KOPT-K1 (cell line): Measurements from ENCODE around the gene TMPRSS9.

Source experiments
- H3K27ac ChIP-seq: fragments of 200-600 bp; sonication (generic); 2 replicates; pipeline ENCODE4 v1.5.1; 2016; ENCODE audit warnings: antibody characterized with exemption, mild to moderate bottlenecking, low read depth, low read length; ENCODE audit not compliant: poor library complexity, severe bottlenecking
- H3K36me3 ChIP-seq: fragments of 200-600 bp; sonication (generic); 2 replicates; pipeline ENCODE4 v1.5.1; 2017; ENCODE audit warnings: antibody characterized with exemption, mild to moderate bottlenecking, low read length, moderate library complexity; ENCODE audit not compliant: insufficient read depth
- H3K9me3 ChIP-seq: fragments of 200-600 bp; sonication (generic); 2 replicates; pipeline ENCODE4 v1.5.1; 2017; ENCODE audit warnings: antibody characterized with exemption, low read length, mild to moderate bottlenecking; ENCODE audit not compliant: insufficient read depth, poor library complexity, severe bottlenecking

The TMPRSS9 gene

DNA sequence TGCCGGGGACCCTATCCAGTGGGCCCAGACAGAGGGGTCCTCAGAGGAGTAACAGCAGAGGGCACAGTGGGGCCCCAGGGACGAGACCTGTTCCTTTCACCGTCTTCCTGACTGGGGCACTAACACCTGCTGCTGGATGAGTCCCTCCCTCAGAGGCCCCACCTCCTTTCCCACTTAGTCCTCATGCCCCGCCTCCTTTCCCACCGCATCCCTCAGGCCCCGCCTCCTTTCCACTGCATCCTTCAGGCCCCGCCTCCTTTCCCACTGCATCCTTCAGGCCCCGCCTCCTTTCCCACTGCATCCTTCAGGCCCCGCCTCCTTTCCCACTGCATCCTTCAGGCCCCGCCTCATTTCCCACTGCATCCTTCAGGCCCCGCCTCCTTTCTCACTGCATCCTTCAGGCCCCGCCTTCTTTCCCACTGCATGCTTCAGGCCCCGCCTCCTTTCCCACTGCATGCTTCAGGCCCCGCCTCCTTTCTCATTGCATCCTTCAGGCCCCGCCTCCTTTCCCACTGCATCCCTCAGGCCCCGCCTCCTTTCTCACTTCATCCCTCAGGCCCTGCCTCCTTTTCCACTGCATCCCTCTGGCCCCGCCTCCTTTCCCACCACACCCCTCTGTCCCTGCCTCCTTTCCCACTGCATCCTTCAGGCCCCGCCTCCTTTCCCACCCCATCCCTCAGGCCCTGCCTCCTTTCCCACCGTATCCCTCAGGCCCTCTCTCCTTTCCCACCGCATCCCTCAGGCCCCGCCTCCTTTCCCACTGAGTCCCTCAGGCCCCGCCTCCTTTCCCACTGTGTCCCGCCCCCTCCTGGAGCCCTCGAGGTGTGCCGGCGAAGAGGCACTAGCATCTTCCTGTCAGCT is 24.8 kb upstream of the TMPRSS9 start:
- no peak overlapping the region for H3K27ac ChIP-seq
- H3K36me3 ChIP-seq, result peaks cover 15% of the 10 kb centered on the region; the same call in 1 of the 2 replicates
- H3K9me3 ChIP-seq, result no peaks in the 10 kb centered on the region

DNA sequence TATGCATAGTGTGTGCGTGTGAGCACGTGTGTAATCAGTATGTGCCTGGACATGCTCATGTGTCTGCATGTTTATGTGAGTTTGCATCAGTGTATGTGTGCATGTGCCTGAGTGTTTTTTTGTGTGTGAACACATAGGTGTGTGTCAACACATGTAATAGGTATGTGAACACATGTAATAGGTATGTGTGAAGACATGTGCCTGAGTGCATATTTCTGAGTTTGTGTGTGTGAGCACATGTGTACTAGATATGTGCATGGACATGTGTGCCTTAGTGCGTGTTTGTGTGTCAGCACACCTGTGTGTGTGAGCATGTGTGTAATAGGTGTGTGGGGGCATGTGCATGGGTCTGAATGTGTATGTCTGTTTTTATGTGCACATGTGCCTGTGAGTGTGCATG is 24.2 kb upstream of the TMPRSS9 start:
- Histone ChIP-seq H3K9me3 (no peaks in the 10 kb centered on the region), H3K36me3 (peaks cover 21% of the 10 kb centered on the region; the same call in 1 of the 2 replicates), H3K27ac (no peak overlapping the region)

DNA sequence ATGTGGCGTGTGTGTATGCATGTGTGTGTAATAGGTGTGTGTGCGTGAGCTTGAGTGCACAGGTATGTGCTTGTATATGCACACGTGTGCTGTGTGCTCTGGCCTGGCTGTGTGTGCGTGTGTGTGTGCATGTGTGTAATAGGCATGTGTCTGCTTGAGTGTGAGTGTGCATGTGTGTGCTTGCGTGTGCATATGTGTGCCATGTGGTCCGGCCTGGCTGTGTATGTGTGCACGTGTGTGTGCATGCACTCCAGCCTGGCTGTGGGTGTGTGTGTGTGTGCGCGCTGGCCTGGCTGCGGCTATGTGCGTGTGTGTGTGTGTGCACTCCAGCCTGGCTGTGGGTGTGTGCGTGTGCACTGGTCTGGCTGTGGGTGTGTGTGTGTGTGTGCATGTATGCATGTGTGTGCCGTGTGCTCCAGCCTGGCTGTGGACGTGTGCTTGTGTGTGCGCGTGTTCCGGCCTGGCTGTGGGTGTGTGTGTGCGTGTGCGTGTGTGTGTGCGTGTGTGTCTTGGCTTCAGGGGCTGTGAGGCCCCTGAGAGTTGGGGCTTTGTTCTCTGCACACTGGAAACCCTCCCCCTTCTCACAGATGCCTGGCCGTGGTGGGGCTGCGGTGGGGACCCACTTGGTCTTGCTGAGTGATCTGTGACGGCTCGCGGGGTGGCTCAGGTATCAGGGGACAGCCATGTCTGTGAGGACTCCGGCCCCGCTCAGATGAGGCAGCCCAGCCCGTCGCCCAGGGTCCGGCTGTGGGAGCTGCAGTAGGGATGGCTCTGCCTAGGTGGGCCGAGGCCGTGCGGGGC is 23.3 kb upstream of the TMPRSS9 start:
- H3K36me3 ChIP-seq, result peaks cover 30% of the 10 kb centered on the region
- H3K27ac ChIP-seq, result no peak overlapping the region
- H3K9me3 ChIP-seq, result no peaks in the 10 kb centered on the region

DNA sequence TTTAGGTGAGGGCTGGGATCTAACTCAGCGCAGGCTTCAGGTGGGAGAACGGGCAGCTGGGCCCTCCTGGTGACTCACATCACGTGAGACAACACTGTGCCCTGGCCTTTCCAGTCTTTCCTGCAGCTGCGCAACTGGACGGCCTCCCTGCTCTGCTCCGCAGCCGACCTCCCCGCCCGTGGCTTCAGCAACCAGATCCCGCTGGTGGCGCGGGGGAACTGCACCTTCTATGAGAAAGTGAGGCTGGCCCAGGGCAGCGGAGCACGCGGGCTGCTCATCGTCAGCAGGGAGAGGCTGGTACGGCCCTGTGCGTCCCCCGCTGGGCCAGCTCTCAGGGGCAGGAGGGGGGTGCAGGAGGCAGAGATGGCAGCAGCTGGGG is 22.7 kb upstream of the TMPRSS9 start:
- Histone ChIP-seq H3K27ac (no peak overlapping the region), H3K36me3 (peaks cover 33% of the 10 kb centered on the region), H3K9me3 (no peaks in the 10 kb centered on the region)

DNA sequence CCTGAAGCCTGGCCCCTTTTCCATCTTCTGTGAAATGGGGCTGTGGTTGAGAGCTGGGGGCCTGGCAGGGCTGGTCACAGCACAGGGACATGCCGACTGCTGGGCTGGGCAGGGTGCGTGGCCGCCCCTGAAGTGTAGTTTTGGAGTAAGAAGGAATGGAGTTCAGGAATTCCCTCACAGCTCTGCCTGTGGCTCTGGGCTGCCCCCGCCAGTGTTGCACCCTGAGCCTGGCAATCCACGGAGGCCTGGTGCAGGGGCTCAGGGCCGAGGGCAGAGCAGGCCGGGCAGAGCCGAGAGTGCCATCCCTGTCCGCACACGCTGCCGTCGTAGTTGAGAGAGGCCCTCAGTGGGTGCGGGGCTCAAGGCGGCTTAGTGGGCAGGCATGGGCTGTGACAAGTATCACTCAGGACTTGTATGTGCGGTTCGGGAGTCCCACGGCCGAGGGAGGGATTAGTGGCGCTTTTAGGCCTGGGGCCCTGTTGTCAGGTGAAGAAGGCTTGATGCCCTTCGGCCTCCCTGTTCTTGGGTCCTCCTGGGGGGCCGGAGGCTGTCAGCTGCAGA is 21.9 kb upstream of the TMPRSS9 start:
- Histone ChIP-seq H3K9me3 (no peaks in the 10 kb centered on the region), H3K27ac (no peak overlapping the region), H3K36me3 (peaks cover 33% of the 10 kb centered on the region)

DNA sequence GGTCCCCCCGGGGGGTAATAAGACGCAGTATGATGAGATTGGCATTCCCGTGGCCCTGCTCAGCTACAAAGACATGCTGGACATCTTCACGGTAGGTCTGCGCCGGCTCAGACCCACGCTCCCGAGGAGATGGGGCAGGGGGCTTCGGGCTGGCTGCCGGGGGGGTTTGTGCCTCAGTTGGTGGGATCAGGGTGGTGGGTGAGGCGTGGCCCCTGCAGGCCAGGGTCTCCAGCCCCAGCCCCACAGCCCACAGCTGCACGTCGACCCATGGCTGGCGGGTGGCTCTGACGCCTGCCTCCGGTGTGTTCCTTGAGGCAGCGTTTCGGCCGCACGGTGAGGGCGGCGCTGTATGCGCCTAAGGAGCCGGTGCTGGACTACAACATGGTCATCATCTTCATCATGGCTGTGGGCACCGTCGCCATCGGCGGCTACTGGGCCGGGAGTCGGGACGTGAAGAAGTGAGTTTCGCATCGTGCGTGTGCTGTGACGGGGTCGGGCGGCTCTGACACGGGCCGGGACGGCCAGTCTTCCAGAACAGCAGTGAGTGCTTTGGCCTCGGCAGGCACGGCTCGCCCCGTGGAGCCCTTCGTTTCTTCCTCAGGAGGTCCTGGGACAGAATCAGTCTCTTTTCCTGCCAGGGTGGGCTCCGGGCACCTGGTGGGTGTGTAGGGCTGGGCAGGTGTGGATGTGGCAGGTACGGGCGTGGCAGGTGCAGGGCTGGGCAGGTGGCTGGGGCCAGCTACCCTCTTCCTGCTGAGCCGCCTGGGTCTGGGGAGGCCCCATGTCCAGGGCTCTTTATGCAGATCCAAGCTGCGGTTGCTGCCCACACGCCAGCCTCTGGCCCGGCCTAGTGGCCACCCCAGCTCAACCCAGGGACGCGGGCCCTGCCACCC is 21.1 kb upstream of the TMPRSS9 start:
- Histone ChIP-seq H3K9me3 (no peaks in the 10 kb centered on the region), H3K36me3 (peaks cover 33% of the 10 kb centered on the region), H3K27ac (no peak overlapping the region)

DNA sequence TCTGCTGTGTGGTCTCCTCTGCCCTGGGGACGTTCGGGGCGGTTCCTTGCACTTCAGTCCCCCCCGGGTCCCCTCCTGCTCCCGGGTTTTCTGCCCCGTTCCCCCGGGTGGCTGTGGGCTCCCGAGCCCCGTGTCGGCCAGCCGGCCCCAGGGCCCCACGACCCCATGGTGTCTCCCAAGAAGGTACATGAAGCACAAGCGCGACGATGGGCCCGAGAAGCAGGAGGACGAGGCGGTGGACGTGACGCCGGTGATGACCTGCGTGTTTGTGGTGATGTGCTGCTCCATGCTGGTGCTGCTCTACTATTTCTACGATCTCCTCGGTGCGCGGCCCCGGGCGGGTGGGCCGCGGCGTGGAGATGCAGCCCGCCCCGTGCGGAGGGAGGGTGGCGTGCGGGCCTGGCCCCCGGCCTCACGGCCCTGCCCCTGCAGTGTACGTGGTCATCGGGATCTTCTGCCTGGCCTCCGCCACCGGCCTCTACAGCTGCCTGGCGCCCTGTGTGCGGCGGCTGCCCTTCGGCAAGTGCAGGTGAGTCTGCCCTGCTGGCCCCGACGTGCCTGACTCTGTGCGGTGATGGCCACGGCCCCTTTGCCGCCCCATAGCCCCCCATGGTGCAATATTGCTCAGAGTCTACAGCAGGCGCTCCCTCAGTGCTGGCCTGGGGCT is 20.3 kb upstream of the TMPRSS9 start:
- Histone ChIP-seq H3K36me3 (peaks cover 36% of the 10 kb centered on the region), H3K9me3 (no peaks in the 10 kb centered on the region), H3K27ac (no peak overlapping the region)

DNA sequence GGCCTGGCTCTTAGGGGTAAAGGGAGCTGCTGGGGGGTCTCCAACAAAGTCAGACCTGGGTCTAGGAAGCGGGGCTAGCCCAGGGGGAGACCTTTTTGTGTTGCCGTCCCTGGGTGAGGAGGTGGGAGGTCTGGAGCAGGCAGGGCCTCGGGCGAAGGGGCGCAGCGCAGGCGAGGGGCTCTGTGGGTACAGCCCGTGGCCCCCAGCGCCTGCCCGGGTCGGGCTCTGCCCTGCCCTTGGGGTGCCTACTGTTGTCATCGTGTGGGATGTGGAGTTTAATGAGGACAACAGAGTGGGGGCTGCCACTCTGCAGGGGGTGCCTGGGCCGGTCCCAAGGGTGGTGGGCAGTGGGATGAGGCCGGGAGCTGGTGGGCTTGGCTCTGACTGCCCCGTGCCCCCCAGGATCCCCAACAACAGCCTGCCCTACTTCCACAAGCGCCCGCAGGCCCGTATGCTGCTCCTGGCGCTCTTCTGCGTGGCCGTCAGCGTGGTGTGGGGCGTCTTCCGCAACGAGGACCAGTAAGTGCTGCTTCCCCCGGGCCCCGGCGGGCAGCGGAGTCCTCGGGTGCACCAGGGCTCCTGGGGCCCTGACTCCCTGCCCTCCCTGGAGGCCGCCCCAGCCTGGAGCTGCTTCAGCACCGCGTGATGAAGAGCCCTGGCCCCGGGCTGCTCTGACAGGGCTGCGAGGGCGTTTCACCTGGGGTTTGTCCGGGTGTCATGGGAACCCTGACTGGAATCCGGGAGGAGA is 19.4 kb upstream of the TMPRSS9 start:
- no peak overlapping the region for H3K27ac ChIP-seq
- no peaks in the 10 kb centered on the region for H3K9me3 ChIP-seq
- peaks cover 43% of the 10 kb centered on the region for H3K36me3 ChIP-seq

DNA sequence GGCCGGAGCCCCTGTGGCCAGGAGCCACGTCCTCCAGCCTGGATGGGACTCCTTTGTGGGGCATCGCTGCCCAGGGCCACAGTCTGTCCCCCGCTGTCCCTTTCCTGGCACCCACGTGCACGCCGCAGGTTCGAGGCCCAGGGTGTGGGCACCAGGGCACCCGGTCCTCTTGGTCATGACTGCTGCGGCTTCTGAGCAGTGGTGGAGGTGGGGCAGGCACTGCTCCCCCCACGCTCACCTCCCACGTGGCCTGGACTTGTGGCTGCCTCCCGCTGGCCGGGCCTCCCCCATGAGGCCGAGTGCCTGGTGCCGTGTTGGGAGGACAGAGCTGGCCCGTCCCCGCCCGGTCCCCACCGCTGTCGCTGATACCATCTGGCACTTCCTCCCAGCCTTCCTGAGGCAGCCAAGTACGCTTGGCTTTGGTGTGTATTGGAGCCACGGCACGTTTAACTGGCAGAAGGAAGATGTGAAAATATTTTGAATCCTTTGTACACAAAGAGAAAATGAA is 18.8 kb upstream of the TMPRSS9 start:
- Histone ChIP-seq H3K36me3 (peaks cover 50% of the 10 kb centered on the region), H3K27ac (no peak overlapping the region), H3K9me3 (no peaks in the 10 kb centered on the region)

DNA sequence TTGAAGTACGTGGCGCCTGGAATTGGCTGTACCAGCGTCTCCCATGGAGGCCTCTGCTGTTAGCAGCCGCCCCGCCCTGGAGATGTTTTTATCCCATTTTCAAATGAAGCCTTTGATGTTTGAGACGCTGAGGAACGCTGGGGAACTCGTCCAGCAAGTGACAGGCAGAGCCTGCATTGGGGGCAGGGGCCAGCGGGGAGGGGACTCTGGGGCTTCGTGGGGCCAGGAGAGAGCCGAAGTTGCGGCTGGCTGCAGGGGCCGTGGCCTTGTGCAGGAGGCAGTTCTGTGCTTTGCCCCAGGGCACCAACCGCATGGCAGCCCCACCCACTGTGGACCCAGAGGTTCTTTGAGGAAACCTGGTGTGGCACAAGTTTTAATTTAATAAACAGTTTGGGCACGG is 18.1 kb upstream of the TMPRSS9 start:
- peaks cover 56% of the 10 kb centered on the region for H3K36me3 ChIP-seq
- H3K27ac ChIP-seq, result no peak overlapping the region

DNA sequence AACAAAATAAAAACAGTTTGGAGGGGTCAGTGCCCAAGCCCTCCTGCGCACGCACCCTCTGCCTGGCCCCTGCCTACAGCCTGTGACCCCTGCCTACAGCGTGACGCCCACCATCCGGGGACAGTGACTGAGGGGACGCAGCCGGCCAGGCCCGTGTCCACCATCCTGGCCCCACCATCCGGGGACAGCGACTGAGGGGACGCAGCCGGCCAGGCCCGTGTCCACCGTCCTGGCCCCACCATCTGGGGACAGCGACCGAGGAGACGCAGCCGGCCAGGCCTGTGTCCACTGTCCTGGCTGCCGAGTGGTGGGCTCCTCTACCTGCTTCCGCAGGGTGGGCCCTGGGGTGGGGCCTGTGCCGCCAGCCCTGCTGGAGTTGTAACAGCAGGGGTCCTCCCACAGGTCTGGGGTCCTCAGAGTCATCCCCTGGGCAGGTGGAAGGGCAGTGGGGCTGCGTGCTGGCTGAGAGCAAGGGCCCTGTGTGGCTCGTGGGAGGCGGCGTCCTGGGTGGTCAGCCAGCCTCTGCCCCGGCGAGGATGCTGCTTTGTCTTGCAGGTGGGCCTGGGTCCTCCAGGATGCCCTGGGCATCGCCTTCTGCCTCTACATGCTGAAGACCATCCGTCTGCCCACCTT is 17.3 kb upstream of the TMPRSS9 start:
- Histone ChIP-seq H3K36me3 (peaks cover 56% of the 10 kb centered on the region), H3K27ac (no peak overlapping the region), H3K9me3 (no peaks in the 10 kb centered on the region)

More for the DNA sequence above, 18.1 kb upstream of the TMPRSS9 start:
- H3K9me3 ChIP-seq, result no peaks in the 10 kb centered on the region

DNA sequence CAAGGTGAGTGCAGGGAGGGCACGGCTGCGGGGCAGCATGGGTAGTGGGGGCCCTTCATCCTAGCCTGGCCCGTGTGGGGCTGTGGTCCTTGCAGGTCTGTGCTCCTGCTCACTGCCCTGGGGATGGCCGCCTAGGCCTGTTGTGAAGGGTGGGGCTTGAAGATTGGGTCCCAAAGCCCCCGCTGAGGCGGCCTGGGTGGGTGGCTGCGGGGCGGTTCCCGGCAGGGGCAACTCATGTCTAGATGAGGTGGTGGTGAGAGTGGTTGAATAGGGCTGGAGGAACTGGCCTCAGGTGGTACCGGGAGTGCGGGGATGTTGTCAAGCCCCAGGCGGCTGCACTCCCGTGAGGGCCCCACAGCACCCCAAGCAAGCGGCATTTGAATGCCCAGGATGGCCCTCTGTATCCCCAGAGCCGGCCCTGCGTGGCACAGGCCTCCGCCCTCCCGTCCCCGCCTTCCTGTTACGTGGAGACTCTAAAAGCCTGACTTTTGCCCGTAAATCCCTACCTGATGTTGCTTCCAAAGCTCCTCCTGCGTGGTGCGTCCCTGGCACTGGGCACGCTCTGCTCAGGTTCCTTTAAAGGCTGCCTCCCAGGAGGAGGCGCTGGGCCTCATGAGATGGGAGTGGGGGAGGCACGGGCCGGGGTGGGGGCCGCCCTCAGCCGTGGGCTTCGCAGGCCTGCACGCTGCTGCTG is 16.6 kb upstream of the TMPRSS9 start:
- H3K27ac ChIP-seq, result no peak overlapping the region
- peaks cover 56% of the 10 kb centered on the region for H3K36me3 ChIP-seq
- no peaks in the 10 kb centered on the region for H3K9me3 ChIP-seq
